Measurements from ENCODE around the gene L3MBTL4.

Gene L3MBTL4

DNA sequence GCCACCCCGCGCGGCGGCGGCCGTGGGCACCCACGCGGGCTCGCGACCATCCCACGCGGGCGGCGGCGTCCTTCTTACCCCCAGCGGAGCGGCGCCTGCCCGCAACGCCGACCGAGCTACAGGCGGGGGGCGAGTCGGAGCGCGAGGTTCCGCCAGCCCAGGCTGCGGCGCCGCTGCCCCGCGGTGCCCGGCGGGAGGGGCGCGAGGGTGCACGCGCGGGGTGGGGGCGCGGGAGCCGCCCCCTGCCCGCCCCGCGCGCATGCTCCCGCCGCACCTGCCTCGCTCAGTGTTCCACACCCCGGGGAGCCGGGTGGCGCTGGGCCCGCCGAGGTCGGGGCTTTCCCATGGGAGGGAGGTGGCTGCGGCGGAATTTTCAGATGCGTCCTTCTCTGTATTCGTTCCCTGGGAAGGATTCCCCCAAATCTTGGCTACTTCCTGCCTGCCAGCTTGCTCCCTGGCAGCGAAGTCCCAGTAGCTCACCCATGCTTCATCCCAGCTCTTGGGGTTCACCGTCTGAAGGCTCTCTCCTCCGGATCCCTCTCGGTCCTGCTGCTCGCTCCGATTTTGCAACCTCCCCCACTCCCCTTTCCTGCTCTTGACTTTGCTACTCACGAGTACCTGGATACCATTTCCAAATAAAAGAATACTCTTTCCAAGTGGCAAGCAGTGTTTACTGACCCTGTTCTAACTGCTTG, at the start of gene L3MBTL4:
TSS of gene L3MBTL4 (minus strand) at position 189 of the 695 bp plus-strand sequence. CDS start 103,286 bp downstream, outside the sequence.
- TF ChIP-seq, protein P1, sequence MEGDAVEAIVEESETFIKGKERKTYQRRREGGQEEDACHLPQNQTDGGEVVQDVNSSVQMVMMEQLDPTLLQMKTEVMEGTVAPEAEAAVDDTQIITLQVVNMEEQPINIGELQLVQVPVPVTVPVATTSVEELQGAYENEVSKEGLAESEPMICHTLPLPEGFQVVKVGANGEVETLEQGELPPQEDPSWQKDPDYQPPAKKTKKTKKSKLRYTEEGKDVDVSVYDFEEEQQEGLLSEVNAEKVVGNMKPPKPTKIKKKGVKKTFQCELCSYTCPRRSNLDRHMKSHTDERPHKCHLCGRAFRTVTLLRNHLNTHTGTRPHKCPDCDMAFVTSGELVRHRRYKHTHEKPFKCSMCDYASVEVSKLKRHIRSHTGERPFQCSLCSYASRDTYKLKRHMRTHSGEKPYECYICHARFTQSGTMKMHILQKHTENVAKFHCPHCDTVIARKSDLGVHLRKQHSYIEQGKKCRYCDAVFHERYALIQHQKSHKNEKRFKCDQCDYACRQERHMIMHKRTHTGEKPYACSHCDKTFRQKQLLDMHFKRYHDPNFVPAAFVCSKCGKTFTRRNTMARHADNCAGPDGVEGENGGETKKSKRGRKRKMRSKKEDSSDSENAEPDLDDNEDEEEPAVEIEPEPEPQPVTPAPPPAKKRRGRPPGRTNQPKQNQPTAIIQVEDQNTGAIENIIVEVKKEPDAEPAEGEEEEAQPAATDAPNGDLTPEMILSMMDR (conservative IDR thresholded peaks at IDR 0.05; ENCODE audit: low read depth, low read length): no peak
- no peaks in the 10 kb centered on the region for H3K79me2 ChIP-seq (ENCODE audit: insufficient read depth, low read depth)
- H3K36me3 ChIP-seq (ENCODE audit: insufficient read depth): no peaks in the 10 kb centered on the region
- H3K27me3 ChIP-seq (ENCODE audit: insufficient read depth, low read depth): no peaks in the 10 kb centered on the region
- peak within 1 kb of the TSS; percentile 95 for H2AFZ ChIP-seq (ENCODE audit: low read depth)
- peak within 1 kb of the TSS; percentile 83 for H3K9ac ChIP-seq
- no peak within 1 kb of the TSS for H3K4me3 ChIP-seq (IDR thresholded peaks at IDR 0.05; ENCODE audit: insufficient read depth, low read depth, low read length)
- no peaks in the 10 kb centered on the region for H4K20me1 ChIP-seq (ENCODE audit: insufficient read depth)
- peaks cover 8% of the 10 kb centered on the region for H3K4me1 ChIP-seq (ENCODE audit: low read depth, poor library complexity, severe bottlenecking)
- peak within 1 kb of the TSS; percentile 73 for H3K4me2 ChIP-seq
- H3K27ac ChIP-seq: peak within 1 kb of the TSS; percentile 60

DNA sequence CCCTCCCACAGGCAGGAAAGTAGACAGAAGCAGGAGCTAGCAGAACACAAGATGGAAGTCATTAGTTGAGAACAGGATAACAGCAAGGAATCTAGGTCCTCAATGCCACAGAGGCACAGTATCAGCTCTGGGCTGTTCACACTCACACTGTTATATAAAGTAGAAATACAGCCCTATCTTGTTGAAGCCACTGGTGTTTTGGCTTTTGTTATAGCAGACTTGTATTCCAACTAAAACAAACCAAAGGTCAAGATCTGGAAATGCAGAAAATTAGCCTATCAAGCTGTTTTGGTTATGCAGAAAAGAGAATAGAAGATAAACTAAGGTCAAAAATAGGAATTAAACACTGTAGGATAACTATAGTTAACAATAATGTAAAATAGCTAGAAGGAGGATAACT, 37.5 kb upstream of the L3MBTL4 start:
- Histone ChIP-seq H3K4me2 (no peak overlapping the region), H3K4me1 (ENCODE audit: low read depth, poor library complexity, severe bottlenecking) (no peaks in the 10 kb centered on the region), H3K79me2 (ENCODE audit: insufficient read depth, low read depth) (no peaks in the 10 kb centered on the region), H4K20me1 (ENCODE audit: insufficient read depth) (no peaks in the 10 kb centered on the region), H3K27me3 (ENCODE audit: insufficient read depth, low read depth) (no peaks in the 10 kb centered on the region), H3K9ac (no peak overlapping the region), H2AFZ (ENCODE audit: low read depth) (no peak overlapping the region), H3K36me3 (ENCODE audit: insufficient read depth) (no peaks in the 10 kb centered on the region), H3K4me3 (IDR thresholded peaks at IDR 0.05; ENCODE audit: insufficient read depth, low read depth, low read length) (no peak overlapping the region), H3K27ac (no peak overlapping the region)
- TF ChIP-seq, protein P1 (conservative IDR thresholded peaks at IDR 0.05; ENCODE audit: low read depth, low read length): no peak

GRCh38 chr18:6449213-6449612, 34.5 kb upstream of the L3MBTL4 start:
- H3K4me3 ChIP-seq (IDR thresholded peaks at IDR 0.05; ENCODE audit: insufficient read depth, low read depth, low read length): no peak overlapping the region

DNA sequence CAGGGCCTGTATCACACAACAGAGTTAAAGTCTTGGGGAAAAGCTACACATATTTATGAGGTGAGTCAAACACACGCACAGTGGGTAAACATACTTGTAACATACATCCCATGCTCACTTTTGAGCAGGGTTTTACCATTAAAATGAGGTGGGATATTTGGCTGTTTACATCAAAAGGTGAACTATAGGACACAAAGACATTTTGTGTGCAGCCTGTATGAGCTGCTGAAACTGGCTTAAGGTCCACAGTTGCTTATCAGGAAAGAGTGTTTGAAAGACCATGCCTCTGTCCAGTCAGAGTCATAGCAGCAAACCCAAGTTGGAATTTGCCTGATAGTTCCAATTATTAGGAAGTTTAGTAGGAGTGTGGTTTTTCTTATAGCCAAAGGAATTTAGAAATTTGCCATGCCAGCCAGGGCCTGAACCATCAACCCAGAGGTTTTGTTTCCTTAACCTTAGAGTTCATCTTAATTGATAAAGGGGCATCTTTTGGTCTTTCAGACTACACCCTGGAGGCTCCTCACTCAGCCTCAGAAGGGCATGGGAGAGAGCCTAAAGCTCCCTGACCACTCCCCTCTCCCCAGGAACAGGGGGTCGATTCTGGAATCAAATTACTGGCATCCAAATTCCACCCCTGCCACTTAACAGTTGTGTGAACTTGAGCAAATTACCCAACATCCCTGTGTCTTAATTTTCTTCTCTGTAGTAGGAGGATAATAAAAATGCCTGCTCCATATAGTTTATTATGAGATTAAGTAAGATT, 29.9 kb upstream of the L3MBTL4 start:
- no peak overlapping the region for H3K4me3 ChIP-seq (IDR thresholded peaks at IDR 0.05; ENCODE audit: insufficient read depth, low read depth, low read length)
- no peaks in the 10 kb centered on the region for H3K36me3 ChIP-seq (ENCODE audit: insufficient read depth)
- H3K79me2 ChIP-seq (ENCODE audit: insufficient read depth, low read depth): no peaks in the 10 kb centered on the region
- no peak overlapping the region for H3K4me2 ChIP-seq
- no peaks in the 10 kb centered on the region for H3K27me3 ChIP-seq (ENCODE audit: insufficient read depth, low read depth)
- TF ChIP-seq, protein P1 (conservative IDR thresholded peaks at IDR 0.05; ENCODE audit: low read depth, low read length): no peak
- no peaks in the 10 kb centered on the region for H3K4me1 ChIP-seq (ENCODE audit: low read depth, poor library complexity, severe bottlenecking)
- no peak overlapping the region for H3K9ac ChIP-seq
- H3K27ac ChIP-seq: no peak overlapping the region
- no peaks in the 10 kb centered on the region for H4K20me1 ChIP-seq (ENCODE audit: insufficient read depth)
- no peak overlapping the region for H2AFZ ChIP-seq (ENCODE audit: low read depth)

More at GRCh38 chr18:6449213-6449612, 34.5 kb upstream of the L3MBTL4 start:
- TF ChIP-seq, protein P1 (conservative IDR thresholded peaks at IDR 0.05; ENCODE audit: low read depth, low read length): no peak
- no peak overlapping the region for H2AFZ ChIP-seq (ENCODE audit: low read depth)
- no peak overlapping the region for H3K9ac ChIP-seq
- H4K20me1 ChIP-seq (ENCODE audit: insufficient read depth): no peaks in the 10 kb centered on the region
- no peaks in the 10 kb centered on the region for H3K36me3 ChIP-seq (ENCODE audit: insufficient read depth)
- no peak overlapping the region for H3K27ac ChIP-seq
- no peaks in the 10 kb centered on the region for H3K27me3 ChIP-seq (ENCODE audit: insufficient read depth, low read depth)
- H3K4me1 ChIP-seq (ENCODE audit: low read depth, poor library complexity, severe bottlenecking): no peaks in the 10 kb centered on the region
- no peak overlapping the region for H3K4me2 ChIP-seq
- H3K79me2 ChIP-seq (ENCODE audit: insufficient read depth, low read depth): no peaks in the 10 kb centered on the region
